H54 (cell line): ENCODE data around the gene FHL3.

Experiments used
- DNase-seq: peaks from one replicate; pipeline ENCODE4 v3.0.0; 2011; ENCODE audit warnings: low spot score, mixed read lengths; ENCODE audit not compliant: insufficient read length
- FAIRE-seq: peaks from 3 replicates; lab custom pipeline; 2011; peaks lifted over from hg19 to GRCh38; lab: Jason Lieb, UNC
- POLR2A ChIP-seq: IDR thresholded peaks from 2 replicates; pipeline ENCODE4 v1.6.1; 2011; ENCODE audit warnings: low read depth, mild to moderate bottlenecking, low read length

The FHL3 gene

GRCh38 chr1:38013227-38013622, 7.9 kb upstream of the FHL3 start:
- no peak for TF ChIP-seq POLR2A
- FAIRE-seq = no peak
- DNase-seq = no peak

DNA sequence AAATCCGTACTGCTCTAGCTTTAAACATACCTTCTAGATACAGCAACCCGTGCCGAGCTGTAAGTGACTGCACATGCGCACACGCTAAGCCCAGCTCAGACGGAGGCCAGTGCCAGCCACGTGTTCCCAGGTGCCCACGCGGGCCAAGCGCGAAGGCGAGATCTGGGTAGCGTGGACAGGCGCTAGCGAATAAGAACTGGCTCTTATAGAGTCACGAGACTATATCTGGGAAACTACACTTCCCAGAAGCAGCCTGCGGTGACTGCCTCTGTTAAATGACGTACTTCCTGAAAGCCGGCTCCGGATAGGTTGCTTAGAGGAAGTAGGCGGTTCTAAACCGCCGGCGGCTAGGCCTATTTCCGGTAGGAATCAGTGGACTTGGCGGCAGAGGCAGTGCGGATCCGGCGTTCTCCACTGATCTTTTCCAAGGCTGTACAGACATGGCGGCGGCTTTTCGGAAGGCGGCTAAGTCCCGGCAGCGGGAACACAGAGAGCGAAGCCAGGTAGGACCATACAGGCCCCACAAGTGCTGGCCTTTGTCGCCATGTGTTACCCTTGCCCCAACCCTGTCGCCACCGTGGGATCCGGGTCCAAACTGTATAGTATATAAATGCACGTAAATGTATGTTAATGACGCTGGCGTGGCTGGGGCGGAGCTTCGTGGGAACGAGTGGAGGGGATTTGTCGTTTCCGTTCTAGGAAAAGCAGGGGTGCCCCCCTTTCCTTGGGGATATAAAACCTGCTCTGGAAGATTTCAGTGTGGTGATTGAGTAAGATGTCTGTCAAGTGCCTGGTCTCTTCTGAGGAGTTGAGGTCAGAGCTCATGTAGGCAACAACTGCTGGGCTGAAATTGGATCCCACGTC, 7.3 kb upstream of the FHL3 start, which contains the start of gene UTP11:
Gene UTP11 (plus strand): TSS at position 372 of the 864 bp plus-strand sequence. CDS start 69 bp downstream, at position 441.
- FAIRE-seq = peak; percentile 83
- TF ChIP-seq POLR2A = peak; percentile 60; the same call in 1 of the 2 replicates

GRCh38 chr1:38009841-38010180, 4.5 kb upstream of the FHL3 start:
- no peak for FAIRE-seq
- DNase-seq = no peak
- TF ChIP-seq POLR2A = no peak

More for the DNA sequence above, 7.3 kb upstream of the FHL3 start, which contains the start of gene UTP11:
- DNase-seq = peak; percentile 81

GRCh38 chr1:38009088-38009840, 4.0 kb upstream of the FHL3 start:
- DNase-seq = no peak
- no peak for FAIRE-seq
- no peak for TF ChIP-seq POLR2A

GRCh38 chr1:38006008-38006828, 904 bp upstream of the FHL3 start:
- FAIRE-seq = no peak
- no peak for DNase-seq
- TF ChIP-seq POLR2A = no peak

GRCh38 chr1:38004284-38005108, 818 bp downstream of the FHL3 start:
- DNase-seq (no peak), FAIRE-seq (no peak)

GRCh38 chr1:38003261-38004250, 1.8 kb downstream of the FHL3 start:
- FAIRE-seq (no peak), DNase-seq (no peak)
- no peak for TF ChIP-seq POLR2A

More at GRCh38 chr1:38004284-38005108, 818 bp downstream of the FHL3 start:
- no peak for TF ChIP-seq POLR2A

DNA sequence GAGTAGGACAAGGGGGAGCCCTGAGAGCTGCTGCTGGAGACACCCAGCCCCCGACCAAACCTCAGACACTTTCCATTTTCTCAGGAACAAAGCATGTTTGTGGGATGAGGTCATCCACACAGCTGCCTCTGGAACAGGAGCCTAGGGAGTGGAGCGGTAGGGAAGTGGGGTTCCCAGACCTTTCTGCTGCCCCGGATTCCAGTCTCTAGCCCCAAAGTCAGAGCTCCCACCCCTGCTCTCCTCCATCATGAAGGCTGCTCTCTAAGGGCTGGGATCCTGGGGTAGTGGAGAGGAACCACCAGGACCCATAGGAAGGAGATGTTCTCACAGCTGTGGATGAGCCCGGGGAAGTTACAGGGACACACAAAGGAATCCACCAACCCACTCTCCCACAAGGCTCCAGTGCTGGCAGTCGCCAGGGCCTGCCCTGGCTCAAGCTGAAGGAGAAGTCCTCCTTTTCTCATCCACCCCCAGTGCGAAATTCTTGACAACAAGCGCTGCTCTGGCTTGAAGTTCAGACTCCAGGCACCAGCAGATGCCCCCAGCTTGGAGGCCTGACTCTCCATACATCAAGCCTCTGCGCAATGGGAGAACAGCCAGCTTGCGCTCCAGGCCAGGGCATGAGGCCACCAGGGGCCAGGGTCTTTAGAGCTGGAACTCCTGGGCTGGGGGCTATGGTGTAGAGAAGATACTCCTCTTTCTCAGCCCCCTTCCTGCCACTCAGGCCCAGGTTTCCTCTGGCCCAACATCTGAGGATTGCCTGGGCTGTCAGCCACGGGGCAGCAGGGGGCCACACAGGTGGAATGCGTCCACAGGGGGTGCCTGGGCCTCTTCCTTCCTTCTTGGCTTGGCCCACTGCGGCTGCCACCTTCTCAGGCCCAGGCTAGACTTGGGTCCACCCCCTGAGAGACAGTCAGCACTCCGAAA, 4.5 kb downstream of the FHL3 start:
- DNase-seq (peak; percentile 63), FAIRE-seq (no peak)
- TF ChIP-seq POLR2A = no peak; the same call in 1 of the 2 replicates

GRCh38 chr1:38000233-38000528, 5.1 kb downstream of the FHL3 start:
- FAIRE-seq = no peak
- no peak for TF ChIP-seq POLR2A

GRCh38 chr1:37999430-38000232, 5.7 kb downstream of the FHL3 start:
- TF ChIP-seq POLR2A = no peak
- FAIRE-seq (no peak), DNase-seq (peak; percentile 56)

More at GRCh38 chr1:38000233-38000528, 5.1 kb downstream of the FHL3 start:
- DNase-seq = no peak
